Cardiac muscle cell (in vitro differentiated cells and primary cell): Measurements from ENCODE around the gene TRAPPC10. TPM values are rescaled to one million over a fixed set of nuclear protein-coding genes. Genes with fewer than 3 reads are reported as not detected.
A peak's percentile ranks its signal among the peaks of the same experiment; 100 is the strongest.

Experiments used
- DNase-seq, 2 donors: peaks; one replicate each; pipeline versions ENCODE4 v3.0.0 to v3.0.0-alpha.2; 2010 to 2017; ENCODE audit warnings: low read depth in 1 of 2, low spot score in 1 of 2
- H3K27ac ChIP-seq: fragments of 200-600 bp; sonication (generic); 2 replicates; pipeline ENCODE4 v1.5.1; 2016
- H3K27me3 ChIP-seq: fragments of 200-600 bp; sonication (generic); 2 replicates; pipeline ENCODE4 v1.6.0; 2016; ENCODE audit warnings: control low read depth
- H3K36me3 ChIP-seq: fragments of 200-600 bp; sonication (generic); 2 replicates; pipeline ENCODE4 v1.5.1; 2016; ENCODE audit warnings: control low read depth
- H3K4me1 ChIP-seq: fragments of 200-600 bp; sonication (generic); 2 replicates; pipeline ENCODE4 v1.8.1; 2017; ENCODE audit warnings: low read depth, mild to moderate bottlenecking, mixed run types
- H3K4me3 ChIP-seq: fragments of 200-600 bp; sonication (generic); 2 replicates; pipeline ENCODE4 v1.5.1; 2016; ENCODE audit warnings: mild to moderate bottlenecking
- H3K9me3 ChIP-seq: fragments of 200-600 bp; sonication (generic); 2 replicates; pipeline ENCODE4 v1.5.1; 2017; ENCODE audit warnings: low read depth, mild to moderate bottlenecking, control low read depth
- CTCF ChIP-seq: IDR thresholded peaks from 2 replicates; pipeline ENCODE4 v1.5.1; 2012; ENCODE audit warnings: low read depth, mild to moderate bottlenecking, low read length
- polyA plus RNA-seq: library from polyadenylated mRNA; unstranded; fragments of >200 nt; fragmentation: Nextera tagmentation; extraction: Ambion mirVana; gene quantifications from 2 replicates; pipeline ENCODE4 v1.2.1, GENCODE V29; 2016
- total RNA-seq: library from RNA; depleted of rRNA; stranded (reverse); fragments of >200 nt; gene quantifications from 2 replicates; pipeline ENCODE4 v1.2.3, GENCODE V29; 2016

TRAPPC10 gene
- total and polyA plus RNA-seq, 2 experiments from 2014 or later: 6.5 to 12.6 TPM

DNA sequence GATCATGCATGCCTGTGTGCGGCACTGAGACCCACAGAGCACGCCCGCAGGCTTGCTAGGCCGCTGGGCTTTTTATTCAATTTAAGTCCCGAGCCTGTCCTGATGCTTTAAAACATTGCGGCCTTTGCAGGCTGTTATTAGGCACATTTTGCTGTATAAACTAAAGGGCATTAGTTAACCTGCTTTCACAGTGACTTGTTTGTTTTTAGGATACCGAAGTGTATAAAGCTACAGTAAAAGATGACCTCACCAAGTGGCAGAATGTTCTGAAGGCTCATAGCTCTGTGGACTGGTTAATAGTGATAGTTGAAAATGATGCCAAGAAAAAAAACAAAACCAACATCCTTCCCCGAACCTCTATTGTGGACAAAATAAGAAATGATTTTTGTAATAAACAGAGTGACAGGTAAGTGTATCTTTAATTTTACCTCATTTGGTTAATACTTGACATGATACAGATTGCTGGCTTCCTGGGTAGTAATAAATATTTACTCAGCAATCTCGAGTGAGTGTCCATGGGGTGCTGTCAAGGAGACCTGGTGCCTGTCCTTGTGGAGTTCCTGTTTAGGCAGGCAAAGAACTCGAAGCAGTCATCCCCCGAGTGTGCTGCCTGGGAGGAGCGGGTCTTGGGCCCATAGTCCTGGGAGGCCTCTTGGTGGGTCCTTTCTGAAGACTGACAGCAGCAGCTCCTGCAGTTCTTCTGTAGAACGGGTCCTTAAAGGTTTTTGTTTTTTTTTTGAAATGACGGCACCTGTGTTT is 40.1 kb downstream of the TRAPPC10 start:
- TF ChIP-seq CTCF: no peak
- no peak overlapping the region for H3K27ac ChIP-seq
- no peaks in the 10 kb centered on the region for H3K27me3 ChIP-seq
- no peak overlapping the region for H3K4me3 ChIP-seq
- DNase-seq: peak in 1 of 2 donors; percentile 6
- no peaks in the 10 kb centered on the region for H3K9me3 ChIP-seq
- no peaks in the 10 kb centered on the region for H3K4me1 ChIP-seq
- H3K36me3 ChIP-seq: peaks cover 3% of the 10 kb centered on the region

- H3K36me3 ChIP-seq: peaks cover 6% of the 10 kb centered on the region
- no peaks in the 10 kb centered on the region for H3K27me3 ChIP-seq
These were observed 40.7 kb downstream of the TRAPPC10 start for GRCh38 chr21:44052830-44053226.

GRCh38 chr21:44053567-44053966 is 41.5 kb downstream of the TRAPPC10 start:
- peaks cover 6% of the 10 kb centered on the region for H3K36me3 ChIP-seq
- no peaks in the 10 kb centered on the region for H3K4me1 ChIP-seq
- no peaks in the 10 kb centered on the region for H3K27me3 ChIP-seq
- no peak overlapping the region for H3K27ac ChIP-seq
- no peaks in the 10 kb centered on the region for H3K9me3 ChIP-seq
- no peak for TF ChIP-seq CTCF
- no peak for DNase-seq
- no peak overlapping the region for H3K4me3 ChIP-seq

More at GRCh38 chr21:44052830-44053226, 40.7 kb downstream of the TRAPPC10 start:
- no peaks in the 10 kb centered on the region for H3K4me1 ChIP-seq
- no peak overlapping the region for H3K4me3 ChIP-seq
- no peak for DNase-seq
- H3K27ac ChIP-seq: no peak overlapping the region
- TF ChIP-seq CTCF: no peak
- H3K9me3 ChIP-seq: no peaks in the 10 kb centered on the region

DNA sequence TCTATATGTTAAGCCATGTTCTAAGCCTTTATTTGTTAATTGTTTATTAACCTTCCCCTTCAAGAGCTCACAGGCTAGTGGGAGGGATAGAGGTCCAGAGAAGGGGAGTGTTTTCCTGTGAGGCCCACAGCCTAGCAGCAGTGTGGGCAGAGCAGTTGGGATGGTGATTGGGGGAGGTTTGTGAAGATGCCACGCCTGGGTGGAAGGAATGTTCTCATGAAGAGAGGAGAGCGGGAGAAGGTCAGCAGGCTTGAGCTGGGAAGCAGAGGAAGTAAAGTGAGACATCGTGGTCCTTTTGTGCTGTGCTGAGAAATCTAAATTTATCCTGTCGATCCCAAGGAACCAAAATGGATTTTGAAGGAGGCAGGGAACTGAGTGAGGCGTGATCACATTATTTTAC is 42.6 kb downstream of the TRAPPC10 start:
- no peak overlapping the region for H3K27ac ChIP-seq
- no peak overlapping the region for H3K4me3 ChIP-seq
- TF ChIP-seq CTCF: no peak
- DNase-seq: peak in 1 of 2 donors; percentile 84
- H3K27me3 ChIP-seq: no peaks in the 10 kb centered on the region
- H3K9me3 ChIP-seq: no peaks in the 10 kb centered on the region
- H3K4me1 ChIP-seq: no peaks in the 10 kb centered on the region
- peaks cover 6% of the 10 kb centered on the region for H3K36me3 ChIP-seq

DNA sequence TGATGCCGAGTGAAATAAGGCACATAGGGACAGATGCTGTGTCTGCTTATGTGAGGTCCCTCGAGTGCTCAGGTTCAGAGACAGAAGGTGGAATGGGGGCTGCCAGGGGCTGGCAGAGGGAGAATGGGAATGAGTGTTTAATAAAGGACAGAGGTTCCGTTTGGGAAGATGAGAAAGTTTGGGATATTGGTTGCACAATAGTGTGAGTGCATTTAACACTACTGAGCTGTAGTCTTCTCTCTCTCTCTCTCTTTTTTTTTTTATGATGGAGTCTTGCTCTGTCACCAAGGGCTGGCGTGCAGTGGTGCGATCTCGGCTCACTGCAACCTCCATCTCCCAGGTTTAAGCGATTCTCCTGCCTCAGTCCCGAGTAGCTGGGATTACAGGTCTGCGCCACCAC is 44.9 kb downstream of the TRAPPC10 start:
- H3K27me3 ChIP-seq: no peaks in the 10 kb centered on the region
- DNase-seq: no peak
- peaks cover 6% of the 10 kb centered on the region for H3K36me3 ChIP-seq
- no peaks in the 10 kb centered on the region for H3K4me1 ChIP-seq
- no peaks in the 10 kb centered on the region for H3K9me3 ChIP-seq
- H3K4me3 ChIP-seq: no peak overlapping the region
- no peak for TF ChIP-seq CTCF
- H3K27ac ChIP-seq: no peak overlapping the region
